MM.1S (cell line): ENCODE data around the gene DCUN1D5.

ENCODE experiments used
- DNase-seq: peaks from one replicate; pipeline ENCODE4 v3.0.0-alpha.2; 2015
- H2AFZ ChIP-seq: fragments of 300-600 bp; sonication (generic); 2 replicates; pipeline ENCODE4 v1.6.0; 2016; ENCODE audit warnings: antibody characterized with exemption, low read length
- H3F3A ChIP-seq: fragments of 300-600 bp; sonication (generic); 2 replicates; pipeline ENCODE4 v1.6.1; 2016; ENCODE audit warnings: mild to moderate bottlenecking, antibody characterized with exemption, low read length, moderate library complexity, mixed read lengths; ENCODE audit not compliant: insufficient read depth
- H3K27ac ChIP-seq: fragments of 300-600 bp; sonication (generic); 2 replicates; pipeline ENCODE4 v1.5.1; 2016; ENCODE audit warnings: mild to moderate bottlenecking, low read length
- H3K27me3 ChIP-seq: fragments of 300-600 bp; sonication (generic); replicated peaks from 2 replicates; pipeline ENCODE4 v1.6.0; 2016; ENCODE audit warnings: low read length; ENCODE audit not compliant: insufficient read depth
- H3K36me3 ChIP-seq: fragments of 300-600 bp; sonication (generic); replicated peaks from 2 replicates; pipeline ENCODE4 v1.6.1; 2016; ENCODE audit warnings: mild to moderate bottlenecking, low read length, mixed read lengths; ENCODE audit not compliant: insufficient read depth
- H3K4me1 ChIP-seq: fragments of 300-600 bp; sonication (generic); 2 replicates; pipeline ENCODE4 v1.6.1; 2016; ENCODE audit warnings: low read length, mixed read lengths
- H3K4me2 ChIP-seq: fragments of 300-600 bp; sonication (generic); 2 replicates; pipeline ENCODE4 v1.6.0; 2016; ENCODE audit warnings: low read depth, low read length
- H3K4me3 ChIP-seq: fragments of 300-600 bp; sonication (generic); 2 replicates; pipeline ENCODE4 v1.5.1; 2016; ENCODE audit warnings: low read length, mixed read lengths
- H3K79me2 ChIP-seq: fragments of 300-600 bp; sonication (generic); 2 replicates; pipeline ENCODE4 v1.6.1; 2016; ENCODE audit warnings: mixed run types, low read length, mixed read lengths
- H3K9ac ChIP-seq: fragments of 300-600 bp; sonication (generic); 2 replicates; pipeline ENCODE4 v1.6.1; 2016; ENCODE audit warnings: low read length, mixed read lengths
- H3K9me2 ChIP-seq: fragments of 300-600 bp; sonication (generic); replicated peaks from 2 replicates; pipeline ENCODE4 v1.6.1; 2016; ENCODE audit warnings: mild to moderate bottlenecking, low read length, mixed read lengths; ENCODE audit not compliant: insufficient read depth
- H3K9me3 ChIP-seq: fragments of 300-600 bp; sonication (generic); replicated peaks from 2 replicates; pipeline ENCODE4 v1.6.1; 2016; ENCODE audit warnings: mild to moderate bottlenecking, low read length, mixed read lengths; ENCODE audit not compliant: insufficient read depth
- H4K20me1 ChIP-seq: fragments of 300-600 bp; sonication (generic); 2 replicates; pipeline ENCODE4 v1.6.1; 2016; ENCODE audit warnings: mild to moderate bottlenecking, low read length, moderate library complexity, mixed read lengths; ENCODE audit not compliant: insufficient read depth
- EZH2 ChIP-seq: fragments of 300-600 bp; sonication (generic); optimal IDR thresholded peaks from 2 replicates; pipeline ENCODE3; 2017; ENCODE audit warnings: low read depth, mild to moderate bottlenecking, antibody characterized with exemption, low read length, mixed read lengths
- EZH2phosphoT487 ChIP-seq: fragments of 300-600 bp; sonication (generic); IDR thresholded peaks from 2 replicates; pipeline ENCODE4 v1.6.1; 2018; ENCODE audit warnings: antibody characterized with exemption, low read length
- TF ChIP-seq, protein P1 (sequence below): fragments of 300-600 bp; sonication (generic); IDR thresholded peaks from 2 replicates; pipeline ENCODE4 v1.5.1; 2016; ENCODE audit warnings: antibody characterized with exemption, low read length, mixed read lengths

DCUN1D5 gene

DNA sequence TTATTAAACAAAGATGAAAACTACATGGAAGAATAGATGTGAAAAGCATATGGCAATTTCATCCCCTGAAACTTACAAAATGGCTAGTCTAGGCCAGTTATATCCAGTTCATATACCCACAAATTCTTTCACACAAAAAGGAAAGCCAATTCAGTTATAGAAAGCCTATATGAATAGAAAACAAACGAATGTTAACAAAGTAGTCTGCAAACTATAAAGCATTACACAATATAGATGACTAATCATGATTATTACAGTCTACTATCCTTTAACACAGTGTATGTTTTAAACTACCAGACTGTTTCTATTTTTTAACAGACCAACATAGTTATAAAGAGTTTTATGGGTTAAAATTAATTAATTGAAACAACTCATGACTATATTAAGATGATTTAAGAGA is 12.1 kb downstream of the DCUN1D5 start:
- H3K9ac ChIP-seq: no peak overlapping the region
- no peaks in the 10 kb centered on the region; the same call in 1 of the 2 replicates for H3K36me3 ChIP-seq
- H3K27ac ChIP-seq: no peak overlapping the region
- H3F3A ChIP-seq: no peaks in the 10 kb centered on the region
- H3K79me2 ChIP-seq: peaks cover 29% of the 10 kb centered on the region
- no peaks in the 10 kb centered on the region for H4K20me1 ChIP-seq
- no peaks in the 10 kb centered on the region for H3K27me3 ChIP-seq
- DNase-seq: no peak
- H3K9me2 ChIP-seq: no peaks in the 10 kb centered on the region
- H2AFZ ChIP-seq: no peak overlapping the region
- no peak overlapping the region for H3K4me2 ChIP-seq
- no peak overlapping the region for H3K4me3 ChIP-seq
- TF ChIP-seq EZH2phosphoT487: no peak
- no peak for TF ChIP-seq EZH2
- TF ChIP-seq, protein P1, sequence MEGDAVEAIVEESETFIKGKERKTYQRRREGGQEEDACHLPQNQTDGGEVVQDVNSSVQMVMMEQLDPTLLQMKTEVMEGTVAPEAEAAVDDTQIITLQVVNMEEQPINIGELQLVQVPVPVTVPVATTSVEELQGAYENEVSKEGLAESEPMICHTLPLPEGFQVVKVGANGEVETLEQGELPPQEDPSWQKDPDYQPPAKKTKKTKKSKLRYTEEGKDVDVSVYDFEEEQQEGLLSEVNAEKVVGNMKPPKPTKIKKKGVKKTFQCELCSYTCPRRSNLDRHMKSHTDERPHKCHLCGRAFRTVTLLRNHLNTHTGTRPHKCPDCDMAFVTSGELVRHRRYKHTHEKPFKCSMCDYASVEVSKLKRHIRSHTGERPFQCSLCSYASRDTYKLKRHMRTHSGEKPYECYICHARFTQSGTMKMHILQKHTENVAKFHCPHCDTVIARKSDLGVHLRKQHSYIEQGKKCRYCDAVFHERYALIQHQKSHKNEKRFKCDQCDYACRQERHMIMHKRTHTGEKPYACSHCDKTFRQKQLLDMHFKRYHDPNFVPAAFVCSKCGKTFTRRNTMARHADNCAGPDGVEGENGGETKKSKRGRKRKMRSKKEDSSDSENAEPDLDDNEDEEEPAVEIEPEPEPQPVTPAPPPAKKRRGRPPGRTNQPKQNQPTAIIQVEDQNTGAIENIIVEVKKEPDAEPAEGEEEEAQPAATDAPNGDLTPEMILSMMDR: no peak
- no peaks in the 10 kb centered on the region for H3K9me3 ChIP-seq
- H3K4me1 ChIP-seq: no peaks in the 10 kb centered on the region

DNA sequence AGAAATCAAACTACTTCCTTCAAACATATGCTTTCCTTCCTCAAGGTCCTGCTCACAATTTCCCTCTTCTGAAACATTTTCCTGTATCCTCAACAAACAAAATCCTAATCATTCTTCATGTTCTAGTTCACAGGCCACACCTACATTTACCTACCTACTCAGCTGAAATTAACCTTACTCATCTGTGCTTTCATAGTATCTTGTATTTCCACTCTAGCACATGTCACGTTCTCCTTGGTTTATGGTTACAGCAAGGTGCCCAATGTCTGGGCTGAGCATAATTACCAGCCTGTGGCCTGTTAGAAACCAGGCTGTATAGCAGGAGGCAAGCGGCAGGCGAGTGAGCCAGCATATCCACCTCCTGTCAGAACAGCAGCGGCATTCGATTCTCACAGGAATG is 13.2 kb downstream of the DCUN1D5 start:
- no peak overlapping the region for H3K4me2 ChIP-seq
- H3K4me1 ChIP-seq: no peaks in the 10 kb centered on the region
- H3K9ac ChIP-seq: no peak overlapping the region
- H3K79me2 ChIP-seq: peaks cover 18% of the 10 kb centered on the region
- H3K36me3 ChIP-seq: no peaks in the 10 kb centered on the region; the same call in 1 of the 2 replicates
- TF ChIP-seq EZH2phosphoT487: no peak
- TF ChIP-seq, protein P1: no peak
- TF ChIP-seq EZH2: no peak
- H3F3A ChIP-seq: no peaks in the 10 kb centered on the region; the same call in 1 of the 2 replicates
- H2AFZ ChIP-seq: no peak overlapping the region
- no peaks in the 10 kb centered on the region for H3K9me2 ChIP-seq
- H3K9me3 ChIP-seq: no peaks in the 10 kb centered on the region
- no peak overlapping the region for H3K4me3 ChIP-seq
- no peak for DNase-seq
- no peaks in the 10 kb centered on the region for H3K27me3 ChIP-seq
- H3K27ac ChIP-seq: no peak overlapping the region
- H4K20me1 ChIP-seq: no peaks in the 10 kb centered on the region

DNA sequence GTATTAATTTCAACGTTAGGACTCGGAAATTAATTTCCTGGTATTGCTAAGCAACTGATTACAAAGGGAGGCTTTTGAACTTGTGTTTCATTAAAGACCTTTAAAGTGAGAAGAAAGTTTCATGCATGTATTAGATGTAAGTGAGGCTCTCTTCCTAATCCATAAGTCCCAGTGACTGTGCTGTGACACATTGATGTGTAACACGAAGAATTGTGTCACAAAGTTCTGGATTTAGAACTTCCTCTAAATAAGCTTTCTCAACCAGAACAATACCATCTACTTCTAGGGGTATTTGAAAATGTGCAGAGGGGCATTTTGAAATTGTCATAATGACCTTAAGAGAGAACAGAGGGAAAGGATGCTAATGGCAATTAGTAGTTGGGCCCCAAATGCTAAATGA is 14.4 kb downstream of the DCUN1D5 start:
- Histone ChIP-seq H3K9ac (no peak overlapping the region), H3K36me3 (no peaks in the 10 kb centered on the region; the same call in 1 of the 2 replicates), H3K4me1 (no peaks in the 10 kb centered on the region), H3K27me3 (no peaks in the 10 kb centered on the region), H3F3A (no peaks in the 10 kb centered on the region; the same call in 1 of the 2 replicates), H2AFZ (no peak overlapping the region), H4K20me1 (no peaks in the 10 kb centered on the region), H3K9me3 (no peaks in the 10 kb centered on the region), H3K79me2 (peaks cover 18% of the 10 kb centered on the region), H3K27ac (no peak overlapping the region), H3K9me2 (no peaks in the 10 kb centered on the region), H3K4me3 (no peak overlapping the region), H3K4me2 (no peak overlapping the region)
- TF ChIP-seq, protein P1: no peak
- no peak for TF ChIP-seq EZH2
- TF ChIP-seq EZH2phosphoT487: no peak
- DNase-seq: no peak
